Fibroblast of skin of right biceps (primary cell): ENCODE measurements around the gene N4BP2.
"Not testable (repeated sequence)": the region's sequence is repeated elsewhere in the genome, so short reads cannot be mapped to it uniquely, and the experiment has no call there.

Source experiments
- DNase-seq: peaks from one replicate; pipeline ENCODE4 v3.0.0-alpha.2; 2013

Gene N4BP2

DNA sequence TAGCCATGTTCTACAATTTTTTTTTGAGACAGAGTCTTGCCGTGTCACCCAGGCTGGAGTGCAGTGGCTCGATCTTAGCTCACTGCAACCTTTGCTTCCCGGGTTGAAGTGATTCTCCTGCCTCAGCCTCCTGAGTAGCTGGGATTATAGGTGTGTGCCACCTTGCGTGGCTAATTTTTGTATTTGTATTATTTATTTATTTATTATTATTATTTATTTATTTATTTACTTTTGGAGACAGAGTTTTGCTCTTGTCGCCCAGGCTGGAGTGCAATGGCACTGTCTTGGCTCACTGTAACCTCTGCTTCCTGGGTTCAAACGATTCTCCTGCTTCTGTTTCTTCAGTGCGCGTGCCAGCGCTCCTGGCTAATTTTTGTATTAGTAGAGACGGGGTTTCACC is 36.8 kb downstream of the N4BP2 start:
- not testable (repeated sequence) for DNase-seq

DNA sequence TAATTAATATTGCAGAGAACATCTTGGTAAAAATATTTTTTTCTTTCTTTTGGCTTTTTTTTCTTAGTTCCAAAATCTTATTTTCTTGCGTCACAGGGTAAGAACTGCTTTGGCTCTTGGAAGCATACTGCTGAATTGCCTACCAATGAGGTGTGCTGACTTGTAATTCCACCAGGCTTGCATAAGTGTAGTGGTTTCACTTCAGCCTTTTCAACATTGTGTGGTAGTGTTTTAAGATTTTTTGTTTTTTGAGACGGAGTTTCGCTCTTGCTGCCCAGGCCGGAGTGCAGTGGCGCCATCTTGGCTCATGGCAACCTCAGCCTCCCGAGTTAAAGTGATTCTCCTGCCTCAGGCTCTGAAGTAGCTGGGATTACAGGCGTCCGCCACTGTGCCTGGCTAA is 42.4 kb downstream of the N4BP2 start:
- DNase-seq: no peak

DNA sequence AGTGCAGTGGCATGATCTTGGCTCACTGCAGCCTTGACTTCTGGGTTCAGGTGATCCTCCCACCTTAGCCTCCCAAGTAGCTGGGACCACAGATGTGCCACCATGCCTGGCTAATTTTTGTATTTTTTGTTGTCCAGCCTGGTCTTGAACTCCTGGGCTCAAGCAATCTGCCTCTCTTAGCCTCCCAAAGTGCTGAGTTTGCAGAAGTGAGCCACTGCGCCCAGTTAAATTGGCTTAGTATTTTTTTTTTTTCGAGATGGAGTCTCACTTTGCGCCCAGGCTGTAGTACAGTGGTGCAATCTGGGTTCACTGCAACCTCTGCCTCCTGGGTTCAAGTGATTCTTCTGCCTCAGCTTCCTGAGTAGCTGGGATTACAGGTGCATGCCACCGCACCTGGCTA is 50.5 kb downstream of the N4BP2 start:
- not testable (repeated sequence) for DNase-seq

DNA sequence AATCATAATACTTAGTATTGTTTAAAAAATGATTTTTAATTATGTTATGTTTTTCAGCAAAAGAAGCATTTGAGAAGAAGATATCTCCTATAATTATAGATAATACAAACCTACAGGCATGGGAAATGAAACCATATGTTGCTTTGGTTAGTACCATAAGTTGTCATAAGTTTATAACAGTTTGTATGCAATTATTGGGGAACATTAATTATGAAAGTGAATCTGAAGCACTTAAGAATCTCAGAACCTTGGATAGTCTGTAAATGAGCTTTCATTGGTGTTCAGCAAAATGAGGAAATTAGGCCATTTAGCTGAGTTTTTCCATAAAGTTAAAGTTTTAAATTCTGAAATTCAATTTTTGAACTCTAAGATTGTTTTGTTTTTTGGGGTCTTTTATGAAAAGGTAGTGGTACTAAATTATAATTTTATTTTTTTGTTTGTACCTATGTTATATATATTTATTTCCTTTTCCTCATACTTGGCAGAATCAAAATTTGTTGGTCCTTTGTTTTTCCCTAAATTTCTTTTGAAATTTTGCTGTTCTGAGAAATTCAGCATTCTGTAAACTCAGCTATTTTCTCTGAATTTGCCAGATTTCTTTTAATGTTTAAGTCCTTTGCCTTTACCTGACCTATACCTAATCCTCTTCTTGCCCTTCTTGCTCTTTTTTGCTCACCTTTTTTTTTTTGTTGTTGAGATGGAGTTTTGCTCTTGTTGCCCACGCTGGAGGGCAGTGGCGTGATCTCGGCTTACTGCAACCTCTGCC is 55.6 kb downstream of the N4BP2 start:
- no peak for DNase-seq

DNA sequence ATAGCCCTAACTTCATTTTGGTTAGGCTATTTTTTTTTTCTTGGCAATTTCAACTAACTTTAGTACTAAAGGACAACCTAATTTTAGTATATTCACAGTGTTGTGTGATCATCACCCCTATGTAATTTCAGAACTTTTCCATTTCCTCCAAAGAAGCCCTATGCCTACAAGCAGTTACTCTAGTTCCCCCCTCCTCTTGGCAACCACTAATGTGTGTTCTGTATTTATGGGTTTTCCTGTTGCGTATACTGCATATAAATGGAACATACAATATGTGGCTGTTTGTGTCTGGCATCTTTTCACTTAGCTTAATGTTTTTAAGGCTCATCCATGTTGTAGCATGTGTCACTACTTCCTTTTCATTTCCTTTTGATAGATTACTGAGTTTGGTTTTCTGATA is 57.6 kb downstream of the N4BP2 start:
- DNase-seq: no peak

DNA sequence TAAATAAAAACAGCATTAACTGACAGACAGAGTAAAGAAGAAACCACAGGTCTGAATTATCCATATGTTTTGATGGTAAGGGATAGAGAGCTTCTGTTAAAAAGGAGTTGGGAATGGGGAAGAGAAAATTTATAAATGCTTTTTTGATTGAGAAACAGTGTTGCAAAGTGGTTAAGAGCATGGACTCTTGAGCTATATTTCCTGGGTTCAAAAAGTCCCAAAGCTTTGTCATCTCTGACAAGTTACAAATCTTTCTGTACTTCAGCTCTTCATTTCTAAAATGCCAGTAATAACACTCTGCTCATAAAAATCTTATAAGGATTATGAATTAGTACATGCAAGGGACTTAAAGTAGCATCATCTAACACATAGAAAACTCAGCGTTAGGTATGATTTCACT is 62.2 kb downstream of the N4BP2 start:
- DNase-seq: no peak

DNA sequence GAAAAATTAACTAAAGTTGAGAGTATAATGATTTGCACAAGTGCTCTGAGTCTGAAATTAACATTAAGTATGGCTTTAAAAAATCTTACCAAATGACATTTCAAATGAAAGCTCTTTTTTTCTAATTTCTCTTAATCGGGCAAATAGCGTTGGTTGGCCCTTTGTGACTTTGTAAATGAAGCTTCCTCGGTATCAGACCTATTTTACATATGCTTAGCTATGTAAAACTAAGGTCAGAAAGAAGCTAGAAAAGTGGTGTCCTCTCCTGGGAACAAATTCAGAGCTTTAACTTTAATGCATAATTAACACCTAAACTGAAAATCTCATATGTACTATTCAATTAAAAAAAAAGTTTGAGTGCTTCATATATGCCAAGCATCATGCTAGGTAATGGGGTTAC is 62.7 kb downstream of the N4BP2 start:
- no peak for DNase-seq

DNA sequence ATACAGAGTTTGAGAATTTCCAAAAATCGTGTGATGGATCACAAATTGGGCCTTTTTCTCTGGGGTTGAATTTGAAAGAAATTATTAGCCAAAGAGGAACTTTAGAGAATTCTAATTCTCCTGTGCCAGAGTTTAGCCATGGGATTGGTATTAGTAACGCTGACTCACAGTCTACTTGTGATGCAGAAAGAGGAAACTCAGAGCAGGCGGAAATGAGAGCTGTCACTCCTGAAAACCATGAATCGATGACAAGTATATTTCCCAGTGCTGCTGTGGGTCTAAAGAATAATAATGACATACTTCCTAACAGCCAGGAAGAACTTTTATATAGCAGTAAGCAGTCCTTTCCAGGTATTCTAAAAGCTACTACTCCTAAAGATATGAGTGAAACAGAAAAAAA is 64.9 kb downstream of the N4BP2 start:
- peak; percentile 85 for DNase-seq

DNA sequence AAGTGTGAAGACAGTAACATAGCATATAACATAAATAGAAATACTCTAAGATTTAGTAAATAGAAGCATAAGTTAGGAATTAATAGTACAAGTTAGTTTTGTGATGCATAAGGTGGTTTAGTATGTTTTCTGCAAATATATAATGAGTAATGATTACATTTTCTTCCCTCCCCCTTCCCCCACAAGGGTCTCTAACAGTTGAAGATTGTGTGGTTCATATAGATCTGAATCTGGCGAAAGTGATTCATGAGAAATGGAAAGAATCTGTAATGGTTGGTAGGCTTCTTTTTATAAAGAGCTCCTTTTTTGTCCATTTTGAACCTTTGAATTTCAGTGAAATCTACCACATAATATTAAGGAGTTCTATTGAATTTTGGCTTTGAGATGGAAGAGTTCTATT is 66.3 kb downstream of the N4BP2 start:
- peak; percentile 31 for DNase-seq

DNA sequence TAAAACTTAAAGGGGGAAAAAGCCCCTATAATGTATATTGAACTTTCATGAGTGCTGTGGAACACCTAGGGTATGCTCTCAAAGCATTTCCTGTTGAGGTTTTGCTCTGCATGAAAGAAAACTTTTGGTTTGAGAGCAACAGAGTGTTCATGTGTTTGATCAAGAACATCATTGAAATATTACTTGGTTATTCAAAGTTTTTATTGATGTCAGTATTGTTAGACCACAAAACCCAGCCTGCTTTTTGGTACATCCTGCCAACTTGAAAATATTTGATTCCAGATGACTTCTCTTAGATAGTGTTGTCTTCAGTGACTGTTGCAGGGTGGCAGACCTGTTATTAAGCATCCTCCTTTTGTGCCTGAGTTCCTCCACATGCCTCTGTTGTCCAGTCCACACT is 68.0 kb downstream of the N4BP2 start:
- DNase-seq: no peak

DNA sequence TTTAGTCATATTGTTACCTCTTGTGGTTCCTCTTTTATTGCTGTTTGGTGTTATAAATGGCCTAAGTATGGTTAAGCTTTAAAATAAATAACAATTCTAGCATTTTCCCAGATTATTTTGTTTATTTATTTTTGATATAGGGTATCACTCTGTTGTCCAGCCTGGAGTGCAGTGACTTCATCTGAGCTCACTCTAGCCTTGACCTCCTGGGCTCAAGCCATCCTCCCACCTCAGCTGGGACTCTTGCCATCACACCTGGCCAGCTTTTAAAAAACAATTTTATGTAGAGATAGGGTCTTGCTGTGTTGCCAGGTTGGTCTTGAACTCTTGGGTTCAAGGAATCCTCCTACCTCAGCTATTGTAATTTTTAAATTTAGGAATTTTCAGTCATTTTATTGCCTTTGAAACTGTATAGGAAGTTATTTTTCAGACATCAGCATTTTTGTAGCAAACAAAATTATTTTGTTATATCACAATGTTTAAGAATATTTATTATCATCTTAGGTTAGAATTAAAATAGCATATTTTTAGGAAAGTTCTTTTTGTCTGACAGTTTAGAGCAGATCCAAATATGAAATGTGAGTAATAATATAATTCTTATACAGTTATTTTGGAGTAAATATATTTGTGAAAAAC is 73.9 kb downstream of the N4BP2 start:
- DNase-seq: no peak

DNA sequence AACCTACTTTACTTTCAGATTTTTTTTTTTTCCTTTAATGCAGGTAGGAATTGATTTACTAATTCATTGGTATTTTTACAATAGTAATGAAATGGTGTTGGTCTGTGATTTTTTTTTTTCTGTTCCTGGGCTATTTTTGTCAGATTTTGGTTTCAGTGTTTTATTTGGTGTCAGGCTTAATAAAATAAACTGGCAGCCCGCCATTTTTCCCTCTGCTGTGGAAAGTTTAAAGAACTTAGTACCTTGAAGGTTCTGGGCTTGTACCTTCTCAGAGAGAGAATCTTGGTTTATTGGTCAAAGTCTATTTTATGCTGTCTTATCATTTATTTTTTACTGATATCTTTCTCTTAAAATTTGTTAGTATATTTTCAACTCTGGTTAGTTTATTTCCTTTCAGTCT is 76.2 kb downstream of the N4BP2 start:
- no peak for DNase-seq

DNA sequence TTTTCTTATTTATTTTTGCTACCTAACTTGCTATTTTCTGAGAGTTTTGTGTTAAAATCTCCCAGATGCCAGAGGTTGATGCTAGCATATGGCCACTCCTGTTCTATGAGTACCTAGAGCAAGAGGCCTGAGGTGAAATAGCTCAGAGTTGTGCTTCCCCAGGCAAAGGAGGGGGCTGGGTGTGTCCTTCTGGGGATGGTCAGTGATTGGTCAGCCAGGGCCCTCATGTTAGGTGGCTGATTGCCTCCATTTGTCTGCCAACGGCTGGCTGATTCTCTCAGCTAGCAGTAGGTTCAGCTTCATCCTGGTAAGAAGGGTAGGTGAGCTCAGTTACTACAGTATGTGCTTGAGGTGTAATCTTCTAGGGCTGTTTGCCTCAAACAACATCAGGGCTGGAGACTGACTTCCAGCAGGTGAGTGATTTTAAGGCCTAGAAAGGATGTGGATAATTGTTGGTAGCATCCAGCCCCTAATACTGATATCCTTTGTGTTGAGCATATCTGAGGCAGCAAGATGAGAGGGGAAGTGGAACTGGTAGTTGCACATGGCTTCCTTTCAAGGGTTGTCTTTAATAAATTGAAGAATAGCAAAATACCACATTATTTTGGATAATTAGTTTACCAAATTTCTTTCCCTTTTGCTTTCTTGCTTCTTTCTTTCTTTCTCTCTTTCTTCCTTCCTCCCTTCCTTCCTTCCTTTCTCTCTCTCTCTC is 77.7 kb downstream of the N4BP2 start:
- no peak for DNase-seq

DNA sequence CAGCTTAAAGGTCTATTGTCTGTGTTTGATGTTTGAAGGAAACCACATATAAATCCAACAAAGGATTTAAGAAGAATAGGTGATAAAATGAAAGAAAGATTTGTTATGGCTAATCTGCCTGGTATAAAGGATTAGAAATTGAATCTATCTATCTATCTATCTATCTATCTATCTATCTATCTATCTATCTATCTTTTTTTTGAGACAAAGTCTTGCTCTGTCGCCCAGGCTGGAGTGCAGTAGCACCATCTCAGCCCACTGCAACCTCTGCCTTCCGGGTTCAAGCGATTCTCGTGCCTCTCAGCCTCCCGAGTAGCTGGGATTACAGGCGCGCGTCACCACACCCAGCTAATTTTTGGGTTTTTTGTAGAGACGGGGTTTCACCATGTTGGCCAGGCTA is 79.6 kb downstream of the N4BP2 start:
- DNase-seq: not testable (repeated sequence)

DNA sequence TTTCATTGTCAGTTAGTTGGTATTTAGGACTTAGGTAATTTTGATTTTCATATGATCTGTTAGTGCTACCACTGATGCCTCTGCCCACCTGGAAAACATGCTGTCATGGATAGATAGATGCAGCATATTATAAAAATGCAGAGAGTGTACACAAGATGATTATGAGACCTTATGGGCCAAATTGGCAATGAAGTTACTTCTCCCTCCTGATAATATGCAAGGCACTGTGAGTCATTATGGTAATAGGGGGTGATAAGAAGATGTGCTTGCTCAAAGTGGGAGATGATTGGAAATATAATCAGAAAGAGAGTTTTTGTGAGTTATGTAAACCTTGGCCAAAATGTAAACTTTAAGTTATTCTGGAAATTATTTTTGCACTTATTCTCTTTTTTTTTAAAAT is 83.5 kb downstream of the N4BP2 start:
- DNase-seq: no peak

DNA sequence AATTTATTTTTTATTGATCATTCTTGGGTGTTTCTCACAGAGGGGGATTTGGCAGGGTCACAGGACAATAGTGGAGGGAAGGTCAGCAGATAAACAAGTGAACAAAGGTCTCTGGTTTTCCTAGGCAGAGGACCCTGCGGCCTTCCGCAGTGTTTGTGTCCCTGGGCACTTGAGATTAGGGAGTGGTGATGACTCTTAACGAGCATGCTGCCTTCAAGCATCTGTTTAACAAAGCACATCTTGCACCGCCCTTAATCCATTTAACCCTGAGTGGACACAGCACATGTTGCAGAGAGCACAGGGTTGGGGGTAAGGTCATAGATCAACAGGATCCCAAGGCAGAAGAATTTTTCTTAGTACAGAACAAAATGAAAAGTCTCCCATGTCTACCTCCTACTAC is 83.9 kb downstream of the N4BP2 start:
- not testable (repeated sequence) for DNase-seq

DNA sequence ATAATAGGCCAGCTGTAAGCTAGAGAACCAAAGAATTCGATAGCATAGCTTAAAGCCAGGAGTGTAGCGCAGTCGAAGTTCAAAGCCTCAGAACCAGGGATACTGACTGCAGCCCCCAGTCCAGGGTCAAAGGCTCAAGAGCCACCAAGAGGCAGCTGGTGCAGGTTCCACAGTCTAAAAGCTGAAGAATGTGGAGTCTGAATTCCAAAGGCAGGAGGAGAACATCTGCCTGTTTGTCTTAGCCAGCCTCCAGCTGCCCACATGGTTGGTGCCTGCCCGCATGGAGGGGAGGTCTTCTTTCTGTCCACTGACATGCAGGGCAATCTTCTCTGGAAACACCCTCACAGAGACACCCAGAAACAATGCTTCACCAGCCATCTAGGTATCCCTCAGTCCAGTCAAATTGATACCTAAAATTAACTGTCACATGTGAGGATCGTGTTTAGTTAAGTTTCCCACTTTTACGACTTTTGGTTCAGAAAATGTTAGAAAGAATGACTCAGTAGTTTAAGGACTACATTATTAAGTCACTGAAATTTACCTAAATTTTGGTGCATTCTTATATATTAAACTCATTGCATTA is 87.4 kb downstream of the N4BP2 start:
- no peak for DNase-seq

DNA sequence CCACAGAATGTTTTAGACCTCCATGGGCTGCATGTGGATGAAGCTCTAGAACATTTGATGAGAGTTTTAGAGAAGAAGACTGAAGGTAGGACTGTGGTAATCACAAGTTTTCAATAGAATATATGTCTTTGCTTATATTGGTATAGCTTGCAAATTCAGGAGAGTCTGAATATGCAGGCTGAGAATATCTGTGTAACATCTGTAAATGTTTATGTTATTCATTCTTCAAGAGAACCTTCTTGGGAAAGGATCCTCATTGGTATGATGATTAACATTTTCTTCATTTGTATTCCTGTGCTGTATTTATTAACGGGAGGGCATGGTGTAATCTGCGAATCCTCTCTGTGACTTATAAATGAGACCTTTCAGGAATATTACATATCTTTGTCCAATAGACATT is 88.1 kb downstream of the N4BP2 start:
- no peak for DNase-seq

DNA sequence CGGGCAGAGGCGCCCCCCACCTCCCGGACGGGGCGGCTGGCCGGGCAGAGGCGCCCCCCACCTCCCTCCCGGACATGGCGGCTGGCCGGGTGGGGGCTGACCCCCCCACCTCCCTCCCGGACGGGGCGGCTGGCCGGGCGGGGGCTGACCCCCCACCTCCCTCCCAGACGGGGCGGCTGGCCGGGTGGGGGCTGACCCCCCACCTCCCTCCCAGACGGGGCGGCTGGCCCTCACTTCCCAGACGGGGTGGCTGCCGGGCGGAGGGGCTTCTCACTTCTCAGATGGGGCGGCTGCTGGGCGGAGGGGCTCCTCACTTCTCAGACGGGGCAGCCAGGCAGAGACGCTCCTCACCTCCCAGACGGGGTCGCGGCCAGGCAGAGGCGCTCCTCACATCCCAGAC is 90.8 kb downstream of the N4BP2 start:
- DNase-seq: not testable (repeated sequence)

DNA sequence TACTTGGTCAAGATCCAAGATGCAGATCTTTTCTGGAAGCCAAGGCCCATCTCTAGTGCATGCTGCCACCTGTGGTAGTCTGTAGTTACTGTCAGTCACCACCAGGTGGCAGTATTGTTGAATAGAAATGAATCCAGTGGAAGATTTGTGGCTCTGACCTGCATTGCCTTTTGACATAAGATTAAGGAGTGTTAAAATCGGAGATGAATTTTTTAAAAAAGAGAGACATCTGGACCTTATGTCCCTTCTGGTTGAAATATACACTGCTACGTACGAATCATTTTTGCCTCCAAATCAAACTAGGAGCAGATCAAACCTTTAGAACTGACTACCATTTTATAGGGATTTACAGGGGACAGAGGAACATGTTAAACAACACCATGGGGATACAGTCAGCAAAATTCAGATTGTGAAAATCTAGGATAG is 93.3 kb downstream of the N4BP2 start:
- DNase-seq: peak; percentile 67

DNA sequence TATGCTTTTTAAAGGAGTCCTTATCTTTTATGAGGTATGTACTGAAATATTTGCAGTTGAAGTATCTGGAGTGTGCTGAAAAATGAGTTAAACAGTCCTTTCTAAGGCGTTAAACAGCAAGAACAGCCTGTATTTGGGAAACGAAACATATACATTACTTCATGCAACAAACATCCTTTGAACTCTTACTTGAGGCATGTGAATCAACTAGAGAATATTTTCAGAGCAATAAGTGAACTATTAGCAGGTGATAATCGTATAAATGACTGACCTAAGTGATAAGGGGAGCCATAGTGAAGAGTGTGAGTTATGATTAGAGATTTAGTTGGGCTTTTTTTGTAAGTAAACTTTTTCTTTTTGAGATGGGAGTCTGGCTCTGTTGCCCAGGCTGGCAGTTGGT is 94.3 kb downstream of the N4BP2 start:
- no peak for DNase-seq

DNA sequence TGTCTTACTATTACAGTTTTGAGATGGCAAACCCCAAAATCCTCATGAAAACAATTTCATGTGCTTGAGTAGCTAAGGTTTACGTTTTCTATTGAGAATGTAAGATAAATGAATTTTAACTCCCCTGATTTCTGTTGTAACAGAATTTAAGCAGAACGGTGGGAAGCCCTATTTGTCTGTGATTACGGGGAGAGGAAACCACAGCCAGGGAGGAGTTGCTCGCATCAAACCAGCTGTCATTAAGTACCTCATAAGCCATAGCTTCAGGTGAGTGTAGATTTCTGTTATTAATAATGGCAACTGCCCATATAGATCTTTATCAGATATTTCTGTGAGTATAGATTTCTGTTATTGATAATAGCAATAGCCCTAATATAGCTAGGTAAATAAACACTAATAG is 96.0 kb downstream of the N4BP2 start:
- no peak for DNase-seq

DNA sequence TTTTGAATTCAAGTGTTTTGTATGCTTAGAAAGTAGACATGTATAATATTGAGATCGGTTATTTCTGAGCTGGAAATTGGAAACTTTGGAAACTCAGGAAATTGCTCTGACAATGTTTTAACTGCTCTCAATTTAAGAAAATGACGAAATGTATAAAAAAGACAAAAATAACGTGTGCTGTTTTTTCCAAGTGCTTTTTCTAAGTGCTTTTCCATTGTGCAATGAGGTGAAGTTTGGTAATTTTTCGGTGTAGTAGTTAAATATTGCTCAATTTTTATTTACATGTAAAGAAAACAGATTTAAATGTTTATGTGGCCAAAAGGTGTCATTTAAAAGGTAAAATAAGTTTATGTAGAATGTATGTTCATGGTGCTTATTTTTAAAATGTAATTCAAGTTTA is 100.8 kb downstream of the N4BP2 start:
- no peak for DNase-seq

DNA sequence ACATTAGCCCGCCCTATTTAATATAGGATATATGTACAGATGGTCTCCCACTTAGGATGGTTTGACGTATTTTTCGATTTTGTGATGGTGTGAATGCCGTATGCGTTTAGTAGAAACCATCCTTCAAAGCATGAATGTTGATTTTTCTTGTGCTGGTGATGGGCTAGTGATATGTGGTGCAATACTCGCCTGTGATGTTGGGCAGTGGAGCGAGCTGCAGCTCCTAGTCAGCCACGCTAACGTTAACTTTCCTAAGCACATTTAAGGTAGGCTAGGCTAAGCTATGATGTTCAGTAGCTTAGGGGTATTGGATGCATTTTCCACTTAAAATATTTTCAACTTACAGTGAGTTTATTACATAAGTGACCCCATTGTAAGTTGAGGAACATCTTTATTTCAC is 103.6 kb downstream of the N4BP2 start:
- no peak for DNase-seq
